GM21576 (cell line): ENCODE data around the gene GALNT17.
"Not testable (repeated sequence)": the region's sequence is repeated elsewhere in the genome, so short reads cannot be mapped to it uniquely, and the experiment has no call there.

Experiments used
- ATAC-seq: cut with Tn5 transposase; IDR thresholded peaks from one replicate; pipeline ENCODE4 v1.9.1; 2021; ENCODE audit warnings: mild to moderate bottlenecking, moderate library complexity; ENCODE audit not compliant: unreplicated experiment

Gene GALNT17

DNA sequence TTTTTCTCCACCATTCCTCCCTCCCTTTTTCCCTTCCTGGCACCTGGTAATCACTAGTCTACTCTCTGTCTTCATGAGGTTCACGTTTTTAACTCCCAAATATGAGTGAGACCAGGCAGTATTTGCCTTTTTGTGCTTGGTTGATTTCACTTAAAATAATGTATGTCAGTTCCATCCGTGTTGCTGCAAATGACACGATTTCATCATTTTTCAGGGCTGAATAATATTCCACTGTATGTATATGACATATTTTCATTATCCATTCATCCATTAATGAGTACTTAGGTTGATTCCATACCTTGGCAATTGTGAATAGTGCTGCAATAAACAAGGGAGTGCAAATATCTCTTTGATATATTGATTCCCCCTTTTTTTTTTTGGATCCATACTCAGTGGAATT, 25.8 kb downstream of the GALNT17 start:
- ATAC-seq = no peak

DNA sequence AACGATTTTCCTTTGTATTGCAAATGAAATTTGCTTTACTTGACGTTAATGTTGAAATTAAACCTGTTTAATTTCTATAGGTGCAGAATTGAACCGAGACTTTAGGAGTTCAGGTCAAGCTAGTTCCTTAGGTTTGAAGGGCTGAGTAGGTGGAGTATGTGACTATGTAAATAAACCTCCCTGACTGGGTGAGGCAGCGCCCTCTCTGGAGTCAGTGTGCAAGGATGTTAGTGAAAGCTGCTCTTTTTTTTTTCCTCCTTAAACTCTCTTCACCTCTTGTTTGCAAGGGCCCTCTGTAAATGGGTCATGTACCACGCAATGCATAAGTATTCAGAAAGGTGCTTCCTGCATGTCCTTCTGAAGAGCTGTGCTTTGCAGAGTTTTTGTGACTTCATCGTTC, 33.8 kb downstream of the GALNT17 start:
- ATAC-seq = no peak

DNA sequence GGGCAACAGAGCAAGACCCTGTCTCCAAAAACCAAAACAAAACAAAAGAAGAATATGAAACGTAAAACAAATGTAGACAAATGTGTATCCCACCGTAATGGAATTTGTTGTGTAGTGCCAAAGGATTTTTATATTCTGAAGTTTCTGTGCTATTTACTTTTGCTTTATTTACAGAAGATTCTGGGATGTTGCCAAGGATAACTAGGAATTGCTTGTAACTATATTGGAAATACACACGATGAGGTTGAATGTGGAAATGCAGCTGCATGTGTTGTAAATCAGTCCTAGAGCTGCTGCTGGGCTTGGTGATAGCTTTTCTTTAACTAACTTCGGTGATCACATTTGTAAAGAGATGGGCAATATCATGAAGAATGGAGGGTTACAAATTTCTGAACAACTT, 39.5 kb downstream of the GALNT17 start:
- ATAC-seq = no peak

- no peak for ATAC-seq
Observed at GRCh38 chr7:71173955-71174354, 42.0 kb downstream of the GALNT17 start.

GRCh38 chr7:71182438-71182935, 50.5 kb downstream of the GALNT17 start:
- ATAC-seq = no peak

DNA sequence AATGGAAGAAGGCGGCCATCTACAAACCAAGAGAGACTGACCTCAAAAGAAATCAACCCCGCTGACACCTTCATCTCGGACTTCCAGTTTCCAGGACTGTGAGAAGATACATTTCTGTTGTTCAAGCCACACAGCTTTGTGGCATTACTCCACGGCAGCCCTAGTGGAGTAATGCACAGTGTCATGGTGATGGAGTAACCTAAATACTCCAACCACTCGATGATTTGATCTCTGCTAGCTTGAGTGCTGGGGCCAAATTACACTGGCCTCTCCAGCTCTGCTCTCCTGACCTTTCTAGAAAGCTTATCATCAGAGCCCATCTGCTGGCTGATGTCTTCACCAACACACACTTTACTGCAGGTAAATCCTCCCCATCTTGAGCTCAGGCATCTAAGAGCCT, 52.2 kb downstream of the GALNT17 start:
- no peak for ATAC-seq

GRCh38 chr7:71184609-71185008, 52.7 kb downstream of the GALNT17 start:
- no peak for ATAC-seq

GRCh38 chr7:71186535-71187057, 54.7 kb downstream of the GALNT17 start:
- no peak for ATAC-seq

GRCh38 chr7:71191771-71192170, 59.8 kb downstream of the GALNT17 start:
- ATAC-seq = no peak

GRCh38 chr7:71193099-71193810, 61.3 kb downstream of the GALNT17 start:
- no peak for ATAC-seq

DNA sequence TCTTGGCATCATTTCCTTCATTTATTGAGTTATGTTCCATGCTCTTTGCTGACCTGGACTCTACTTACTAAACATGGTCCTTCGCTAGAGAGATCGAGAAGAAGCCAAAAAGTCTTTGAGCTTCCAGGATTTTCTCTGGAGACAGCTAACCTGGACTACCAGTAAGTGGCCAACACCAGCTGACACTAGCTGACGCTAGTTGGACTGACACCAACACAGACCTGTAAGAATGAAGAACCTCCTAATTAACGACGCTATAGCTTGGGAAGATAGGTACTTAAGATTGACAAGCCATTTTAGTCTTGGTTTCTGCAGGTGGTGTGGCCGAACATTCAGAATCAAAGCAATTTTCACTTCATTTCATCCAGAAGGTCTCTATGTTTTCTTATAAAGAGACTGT, 66.4 kb downstream of the GALNT17 start:
- ATAC-seq = no peak

GRCh38 chr7:71198887-71199286, 66.9 kb downstream of the GALNT17 start:
- no peak for ATAC-seq

GRCh38 chr7:71206184-71206583, 74.2 kb downstream of the GALNT17 start:
- no peak for ATAC-seq

DNA sequence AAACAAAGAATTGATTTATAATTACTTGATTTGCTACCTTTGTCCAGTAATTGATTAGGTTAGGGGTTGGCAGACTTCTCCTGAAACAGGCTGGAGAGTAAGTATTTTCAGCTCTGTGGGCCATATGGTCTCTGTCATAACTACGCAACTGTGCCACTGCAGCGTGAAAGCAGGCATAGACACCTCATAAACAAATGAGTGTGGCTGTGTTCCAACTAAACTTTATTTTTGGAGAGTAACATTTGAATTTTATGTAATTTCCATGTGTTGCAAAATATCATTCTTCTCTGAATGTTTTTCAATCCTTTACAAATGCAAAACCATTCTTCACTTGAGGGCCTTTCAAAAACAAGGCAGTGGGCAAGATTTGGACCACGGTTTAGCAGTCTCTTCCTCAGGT, 76.9 kb downstream of the GALNT17 start:
- ATAC-seq = no peak

DNA sequence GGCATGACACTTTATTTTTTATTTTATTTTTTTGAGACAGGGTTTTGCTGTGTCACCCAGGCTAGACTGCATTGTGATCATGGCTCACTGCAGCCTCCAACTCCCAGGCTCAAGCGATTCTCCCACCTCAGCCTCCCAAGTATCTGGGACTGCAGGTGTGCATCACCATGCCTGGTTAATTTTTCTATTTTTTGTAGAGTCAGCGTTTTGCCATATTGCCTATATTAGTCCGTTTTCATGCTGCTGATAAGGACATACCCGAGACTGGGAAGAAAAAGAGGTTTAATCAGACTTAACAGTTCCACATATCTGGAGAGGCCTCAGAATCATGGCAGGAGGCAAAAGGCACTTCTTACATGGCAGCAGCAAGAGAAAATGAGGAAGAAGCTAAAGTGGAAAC, 77.5 kb downstream of the GALNT17 start:
- ATAC-seq = not testable (repeated sequence)

DNA sequence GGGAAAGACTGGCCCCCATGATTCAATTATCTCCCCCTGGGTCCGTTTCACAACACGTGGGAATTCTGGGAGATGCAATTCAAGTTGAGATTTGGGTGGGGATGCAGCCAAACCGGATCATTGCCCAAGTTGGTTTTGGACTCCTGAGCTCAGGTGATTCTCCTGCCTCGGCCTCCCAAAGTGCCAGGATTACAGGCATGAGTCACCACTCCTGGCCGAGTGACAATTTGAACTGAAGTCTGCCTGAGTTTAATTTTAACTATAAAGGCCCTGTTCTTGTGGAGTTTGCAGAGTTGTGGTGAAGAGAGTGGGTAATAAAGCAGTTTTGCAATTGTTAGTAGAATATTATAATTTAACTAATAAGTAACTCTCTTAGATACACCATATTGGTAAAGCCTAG, 78.3 kb downstream of the GALNT17 start:
- ATAC-seq = no peak

GRCh38 chr7:71212433-71212832, 80.5 kb downstream of the GALNT17 start:
- not testable (repeated sequence) for ATAC-seq

DNA sequence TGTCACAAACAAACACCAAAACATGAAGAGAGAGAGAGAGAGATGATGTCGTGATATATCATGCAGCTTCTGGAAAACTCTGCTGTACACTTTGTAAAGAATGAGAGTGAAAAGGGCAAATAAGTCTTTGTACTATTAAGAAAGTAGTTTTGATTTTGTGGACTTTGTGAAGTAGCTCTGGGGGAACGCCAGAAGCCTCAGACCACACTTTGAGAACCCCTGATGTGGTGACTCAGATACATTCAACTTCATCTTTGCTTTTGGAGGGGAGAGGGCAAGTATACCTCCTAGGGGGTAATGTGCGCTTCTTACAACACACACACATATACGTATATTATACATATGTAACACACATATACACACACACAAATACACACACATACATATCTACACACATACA, 84.3 kb downstream of the GALNT17 start:
- no peak for ATAC-seq

- ATAC-seq = no peak
Observed at GRCh38 chr7:71220210-71220695, 88.3 kb downstream of the GALNT17 start.

GRCh38 chr7:71221049-71221448, 89.1 kb downstream of the GALNT17 start:
- no peak for ATAC-seq

DNA sequence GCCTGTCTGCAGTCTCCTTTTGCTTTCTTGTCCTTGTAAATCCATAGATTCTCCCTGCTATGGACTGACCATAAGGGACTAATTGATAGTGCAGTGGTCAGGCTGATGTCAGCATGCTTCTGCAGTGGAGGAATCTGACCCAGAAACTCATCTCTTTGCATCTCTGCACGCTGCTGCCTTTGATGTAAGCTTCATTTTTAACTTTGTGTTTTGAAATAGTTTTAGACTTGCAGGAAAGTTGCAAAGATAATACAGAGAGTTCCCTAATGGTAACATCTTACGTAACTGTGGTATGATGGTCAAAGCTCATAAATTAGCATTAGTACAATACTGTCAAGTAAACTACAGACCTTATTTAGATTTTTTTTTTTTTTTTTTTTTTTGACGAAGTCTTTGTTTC, 89.6 kb downstream of the GALNT17 start:
- no peak for ATAC-seq

GRCh38 chr7:71227126-71227525, 95.2 kb downstream of the GALNT17 start:
- ATAC-seq = no peak

GRCh38 chr7:71229148-71229547, 97.2 kb downstream of the GALNT17 start:
- ATAC-seq = no peak
